ENCODE data around the gene LHFPL2.

LHFPL2 gene

GRCh38 chr5:78563621-78564020, 85.0 kb downstream of the LHFPL2 start:
- DNase-seq: no peak

- no peak for DNase-seq
These were observed 85.8 kb downstream of the LHFPL2 start for GRCh38 chr5:78562714-78563330.

GRCh38 chr5:78562001-78562400, 86.6 kb downstream of the LHFPL2 start:
- no peak for DNase-seq

GRCh38 chr5:78561261-78561660, 87.3 kb downstream of the LHFPL2 start:
- DNase-seq: no peak

- DNase-seq: no peak
These were observed 88.3 kb downstream of the LHFPL2 start for GRCh38 chr5:78560000-78560855.

- no peak for DNase-seq
These were observed 91.0 kb downstream of the LHFPL2 start for GRCh38 chr5:78557601-78558000.

GRCh38 chr5:78555870-78556269, 92.7 kb downstream of the LHFPL2 start:
- no peak for DNase-seq

- no peak for DNase-seq
These were observed 93.9 kb downstream of the LHFPL2 start for GRCh38 chr5:78554670-78555069.

- no peak for DNase-seq
These were observed 94.8 kb downstream of the LHFPL2 start for GRCh38 chr5:78553580-78554353.

- no peak for DNase-seq
These were observed 95.7 kb downstream of the LHFPL2 start for GRCh38 chr5:78552729-78553342.

- no peak for DNase-seq
These were observed 97.7 kb downstream of the LHFPL2 start for GRCh38 chr5:78550891-78551290.

GRCh38 chr5:78549043-78549442, 99.5 kb downstream of the LHFPL2 start:
- DNase-seq: no peak

- no peak for DNase-seq
These were observed 100.6 kb downstream of the LHFPL2 start for GRCh38 chr5:78547731-78548615.

GRCh38 chr5:78547183-78547582, 101.4 kb downstream of the LHFPL2 start:
- no peak for DNase-seq

- DNase-seq: no peak
These were observed 102.1 kb downstream of the LHFPL2 start for GRCh38 chr5:78546276-78546996.

- DNase-seq: no peak
These were observed 103.2 kb downstream of the LHFPL2 start for GRCh38 chr5:78545406-78545805.

GRCh38 chr5:78544561-78545201, 103.9 kb downstream of the LHFPL2 start:
- no peak for DNase-seq

- no peak for DNase-seq
These were observed 104.7 kb downstream of the LHFPL2 start for GRCh38 chr5:78543916-78544315.

GRCh38 chr5:78543292-78543691, 105.3 kb downstream of the LHFPL2 start:
- no peak for DNase-seq

- DNase-seq: no peak
These were observed 106.2 kb downstream of the LHFPL2 start for GRCh38 chr5:78542321-78542840.
